Heart left ventricle (tissue), 16 donors: ENCODE data around the gene CLN6. TPM values are rescaled to one million over a fixed set of nuclear protein-coding genes. Genes with fewer than 3 reads are reported as not detected.

Experiments used
- ATAC-seq, 4 donors: fragments of 200-7000 bp; cut with Tn5 transposase; one replicate each; pipeline ENCODE4 v1.9.1; 2020 to 2022; ENCODE audit warnings: moderate library complexity in 4 of 4, mild to moderate bottlenecking in 3 of 4, moderate number of reproducible peaks in 1 of 4
- DNase-seq, 5 donors: peaks; one replicate each; pipeline ENCODE4 v3.0.0-alpha.2; 2020
- H3K27ac ChIP-seq, 12 donors: fragments of 200-600 bp; sonication (generic) in 4 of 12; one replicate each; pipeline versions ENCODE4 v1.5.0 to v1.8.0; 2016 to 2022; ENCODE audit warnings: mild to moderate bottlenecking in 2 of 12
- H3K27me3 ChIP-seq, 9 donors: fragments of 200-600 bp; sonication (generic) in 2 of 9; one replicate each; pipeline versions ENCODE4 v1.5.1 to v1.8.0; 2016 to 2022; ENCODE audit warnings: mild to moderate bottlenecking in 3 of 9
- H3K36me3 ChIP-seq, 9 donors: fragments of 200-600 bp; sonication (generic) in 2 of 9; one replicate each; pipeline versions ENCODE4 v1.5.0 to v1.8.0; 2018 to 2022; ENCODE audit warnings: mild to moderate bottlenecking in 2 of 9
- H3K4me1 ChIP-seq, 12 donors: fragments of 200-600 bp; sonication (generic) in 4 of 12; one replicate each; pipeline versions ENCODE4 v1.5.0 to v1.8.0; 2016 to 2022; ENCODE audit warnings: mild to moderate bottlenecking in 3 of 12
- H3K4me3 ChIP-seq, 12 donors: fragments of 200-600 bp; sonication (generic) in 4 of 12; one replicate each; pipeline versions ENCODE4 v1.5.0 to v1.8.0; 2017 to 2022; ENCODE audit warnings: mild to moderate bottlenecking in 9 of 12, moderate library complexity in 4 of 12
- H3K9me3 ChIP-seq, 12 donors: fragments of 200-600 bp; sonication (generic) in 4 of 12; one replicate each; pipeline versions ENCODE4 v1.5.0 to v1.8.0; 2016 to 2022; ENCODE audit warnings: mild to moderate bottlenecking in 1 of 12
- POLR2A ChIP-seq, 2 donors: fragments of 450-650 bp; IDR thresholded peaks; one replicate each; pipeline ENCODE4 v1.6.1; 2017; ENCODE audit warnings: antibody characterized with exemption in 2 of 2, mild to moderate bottlenecking in 2 of 2, moderate library complexity in 2 of 2
- WGBS, 4 donors: extraction: QIAGEN DNeasy Blood & Tissue Kit in 2 of 4; methylation state at CpG; one replicate each; pipeline versions ENCODE4 v1.1.5 to v1.1.7; 2013 to 2018; 5-methylcytosine and 5-hydroxymethylcytosine counted together
- intact Hi-C, 10 donors: fragments of 100-400 bp; cut with DNase I; formaldehyde crosslinking; loops; one replicate each; pipeline versions ENCODE4 v1.11.1 to v1.14.2; 2022
- polyA plus RNA-seq, 2 donors: library from polyadenylated mRNA; stranded (reverse); fragments of 200-250 nt; gene quantifications; one replicate each; pipeline ENCODE4 v1.2.3, GENCODE V29; 2013
- total RNA-seq, 9 donors: library from RNA; depleted of rRNA in 2 of 9; stranded (reverse); fragments of >200 nt in 2 of 9; fragmentation: NEBNext Ultra II Directional in 3 of 9; extraction: Animal tissue kit (Norgen Biotek cat#: 25700) in 3 of 9; gene quantifications; one replicate each; pipeline versions ENCODE4 v1.1.0 to v1.2.4, GENCODE V29; 2016 to 2023
- TF ChIP-seq, protein P1 (sequence below), 12 donors: fragments of 200-600 bp; sonication (generic) in 4 of 12; IDR thresholded peaks; one replicate each; pipeline versions ENCODE4 v1.5.0 to v1.8.0; 2018 to 2022; ENCODE audit warnings: antibody characterized with exemption in 12 of 12, mild to moderate bottlenecking in 5 of 12
- donor health status: ischemic (EF 13 %, LVEDD 7.1; RV severe dilation, severe dysfunction).
- donor health status: healthy with polysubstance abuse.
- donor health status: DM: no; HTN: yes; CAD: no.
- donor health status: DM: no; HTN: no; CAD: no.
- donor health status: ischemic (EF 25% LVEDD 6.9; RV normal size, moderate dysfunction).
- donor health status: ischemic (EF 25% LVEDD 5.7; RV mildly dilated, moderate dysfunction).
- donor health status: healthy.
- donor health status: DM: yes; HTN: yes; CAD: no.
- donor health status: ischemic (EF 35%, LVEDD 5.7; RV mildly dilated, moderate dysfunction).
- donor health status: nonischemic (EF 11% LVEDD 7.7; RV severe dilation, severe dysfunction).
- donor health status: DM: yes; HTN: yes; CAD: no.
- donor health status: PGD.
- donor health status: ischemic (EF 29% LVEDD 5.4; RV normal size, mild dysfunction).
- donor health status: nonischemic (EF 23%, LVEDD 6.1; RV moderate dilation, normal function).

Gene CLN6
- total and polyA plus RNA-seq, 11 donors, result 5.6 to 24.1 (median 8.9) TPM

GRCh38 chr15:68220967-68221366 is 8.6 kb downstream of the CLN6 start:
- Histone ChIP-seq H3K4me3 (no peak overlapping the region), H3K27ac (no peak overlapping the region), H3K4me1 (peaks cover 0 to 23% (median 0%) of the 10 kb centered on the region in 12 donors), H3K36me3 (peaks cover 0 to 6% (median 0%) of the 10 kb centered on the region in 9 donors), H3K9me3 (no peaks in the 10 kb centered on the region), H3K27me3 (no peaks in the 10 kb centered on the region)
- DNase-seq (peak in 2 of 5 donors; percentile 5 to 12), ATAC-seq (no peak)
- intact Hi-C loops, result loop anchor here in 1 of 10 donors (10.0 kb wide), 1 partner anchor 56 kb away; no protein-coding TSS in a partner anchor
- 98 to 100% (median 99%) methylated on average over 6 of the region's 6 CpGs for WGBS, 4 donors
- TF ChIP-seq, protein P1, sequence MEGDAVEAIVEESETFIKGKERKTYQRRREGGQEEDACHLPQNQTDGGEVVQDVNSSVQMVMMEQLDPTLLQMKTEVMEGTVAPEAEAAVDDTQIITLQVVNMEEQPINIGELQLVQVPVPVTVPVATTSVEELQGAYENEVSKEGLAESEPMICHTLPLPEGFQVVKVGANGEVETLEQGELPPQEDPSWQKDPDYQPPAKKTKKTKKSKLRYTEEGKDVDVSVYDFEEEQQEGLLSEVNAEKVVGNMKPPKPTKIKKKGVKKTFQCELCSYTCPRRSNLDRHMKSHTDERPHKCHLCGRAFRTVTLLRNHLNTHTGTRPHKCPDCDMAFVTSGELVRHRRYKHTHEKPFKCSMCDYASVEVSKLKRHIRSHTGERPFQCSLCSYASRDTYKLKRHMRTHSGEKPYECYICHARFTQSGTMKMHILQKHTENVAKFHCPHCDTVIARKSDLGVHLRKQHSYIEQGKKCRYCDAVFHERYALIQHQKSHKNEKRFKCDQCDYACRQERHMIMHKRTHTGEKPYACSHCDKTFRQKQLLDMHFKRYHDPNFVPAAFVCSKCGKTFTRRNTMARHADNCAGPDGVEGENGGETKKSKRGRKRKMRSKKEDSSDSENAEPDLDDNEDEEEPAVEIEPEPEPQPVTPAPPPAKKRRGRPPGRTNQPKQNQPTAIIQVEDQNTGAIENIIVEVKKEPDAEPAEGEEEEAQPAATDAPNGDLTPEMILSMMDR (IDR thresholded peaks at IDR 0.05), result no peak
- no peak for TF ChIP-seq POLR2A (IDR thresholded peaks at IDR 0.05)

DNA sequence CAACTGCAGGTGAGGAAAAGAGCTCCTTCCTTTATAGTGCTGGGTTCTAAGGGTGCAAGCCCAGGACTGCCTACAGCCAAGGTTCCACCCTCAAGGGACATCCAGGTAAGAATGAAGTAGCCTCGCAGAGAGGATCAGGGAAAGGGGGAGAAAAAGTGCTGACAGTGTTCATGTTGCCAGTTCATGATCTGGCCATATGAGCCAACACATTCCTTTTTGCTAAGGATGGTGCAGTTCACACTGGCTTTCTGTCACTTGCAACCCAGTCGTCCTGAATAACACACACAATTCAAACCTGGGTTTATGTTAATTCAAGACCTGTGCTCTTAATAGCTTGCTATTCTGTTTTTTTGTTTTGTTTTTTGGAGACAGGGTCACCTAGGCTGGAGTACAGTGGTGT is 9.0 kb downstream of the CLN6 start:
- WGBS, 4 donors, result 89 to 98% (median 96%) methylated on average over 2 of the region's 2 CpGs

DNA sequence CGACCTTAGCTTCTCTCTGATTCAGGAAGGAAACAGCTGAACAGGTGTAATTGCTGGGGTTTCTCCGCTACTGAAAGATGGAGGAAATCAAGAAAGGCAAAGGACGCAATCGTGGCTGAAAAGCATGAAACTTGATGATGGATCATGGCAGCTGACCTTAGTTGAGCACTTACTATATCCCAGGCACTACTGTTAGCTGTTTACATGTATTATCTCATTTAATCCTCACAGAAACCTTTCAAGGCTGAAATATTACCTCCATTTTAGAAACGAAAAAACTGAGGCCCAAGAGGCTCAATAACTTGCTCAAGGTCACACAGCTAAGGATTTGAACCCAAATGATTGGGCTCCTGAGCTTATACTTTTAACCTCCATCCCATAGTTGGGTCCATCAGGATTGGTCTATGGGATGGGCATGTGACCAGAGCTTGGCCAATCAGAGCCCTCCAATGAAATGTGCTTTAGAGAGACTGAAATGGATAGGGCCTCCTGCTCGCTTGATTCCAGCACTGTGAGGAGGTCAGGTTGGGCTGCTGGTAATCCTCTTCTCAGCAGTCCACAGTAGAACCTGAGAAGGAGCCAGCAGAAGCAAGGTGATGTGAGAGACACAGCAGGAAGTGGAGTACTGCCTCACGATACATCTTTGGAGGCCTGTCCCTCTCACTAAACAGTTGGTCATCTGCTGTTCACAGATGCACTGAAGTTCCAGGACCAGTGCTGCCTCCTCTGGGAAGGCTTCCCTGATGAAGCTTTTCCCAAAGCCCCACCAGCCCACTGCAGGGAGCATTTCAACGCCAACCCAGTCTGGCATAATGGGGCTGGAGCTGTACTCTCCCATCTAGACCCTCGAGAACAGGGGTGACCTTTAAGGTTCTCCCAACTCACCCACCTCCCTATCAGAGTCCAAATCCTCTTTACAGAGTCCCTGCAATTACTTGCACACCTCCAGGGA is 10.4 kb downstream of the CLN6 start:
- Histone ChIP-seq H3K27ac (no peak overlapping the region), H3K4me1 (peaks cover 0 to 39% (median 0%) of the 10 kb centered on the region in 12 donors), H3K36me3 (peaks cover 0 to 14% (median 0%) of the 10 kb centered on the region in 9 donors), H3K4me3 (no peak overlapping the region), H3K27me3 (no peaks in the 10 kb centered on the region), H3K9me3 (no peaks in the 10 kb centered on the region)
- DNase-seq (peak in 1 of 5 donors; percentile 5), ATAC-seq (no peak)
- intact Hi-C loops, result no loop called here
- 96 to 98% (median 97%) methylated on average over 9 of the region's 9 CpGs for WGBS, 4 donors
- TF ChIP-seq POLR2A (IDR thresholded peaks at IDR 0.05), result no peak
- TF ChIP-seq, protein P1 (IDR thresholded peaks at IDR 0.05), result no peak

More for the DNA sequence above, 9.0 kb downstream of the CLN6 start:
- H3K27ac ChIP-seq, result no peak overlapping the region
- H3K9me3 ChIP-seq, result no peaks in the 10 kb centered on the region
- no peak for ATAC-seq
- H3K27me3 ChIP-seq, result no peaks in the 10 kb centered on the region
- H3K4me1 ChIP-seq, result peaks cover 0 to 27% (median 0%) of the 10 kb centered on the region in 12 donors
- H3K4me3 ChIP-seq, result no peak overlapping the region
- DNase-seq, result no peak
- intact Hi-C loops, result loop anchor here in 1 of 10 donors (10.0 kb wide), 1 partner anchor 56 kb away; no protein-coding TSS in a partner anchor
- H3K36me3 ChIP-seq, result peaks cover 0 to 11% (median 0%) of the 10 kb centered on the region in 9 donors
- no peak for TF ChIP-seq POLR2A (IDR thresholded peaks at IDR 0.05)
- TF ChIP-seq, protein P1 (IDR thresholded peaks at IDR 0.05), result no peak

DNA sequence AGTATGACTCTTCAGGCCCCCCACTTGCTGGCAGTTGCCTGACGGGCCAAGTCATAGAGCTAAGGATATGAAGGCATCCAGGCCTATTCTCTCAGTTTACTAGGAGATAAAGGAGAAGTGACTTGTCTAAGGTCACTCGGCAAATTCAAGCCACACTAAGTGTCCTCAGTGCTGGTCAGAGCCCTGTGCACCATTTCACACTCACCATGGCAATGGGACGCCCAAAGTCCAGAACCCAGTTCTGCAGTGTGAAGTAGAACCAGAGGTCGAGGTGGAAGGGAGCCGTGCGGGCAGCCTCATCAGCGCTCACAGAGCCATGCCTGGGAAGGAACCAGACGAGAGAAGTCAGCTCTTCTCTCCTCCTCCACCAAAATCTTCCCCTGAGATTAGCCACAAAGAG is 11.2 kb downstream of the CLN6 start:
- intact Hi-C loops, result no loop called here
- Histone ChIP-seq H3K4me1 (peaks cover 0 to 43% (median 0%) of the 10 kb centered on the region in 12 donors), H3K27me3 (no peaks in the 10 kb centered on the region), H3K27ac (no peak overlapping the region), H3K36me3 (peaks cover 0 to 14% (median 0%) of the 10 kb centered on the region in 9 donors), H3K9me3 (no peaks in the 10 kb centered on the region), H3K4me3 (no peak overlapping the region)
- ATAC-seq, result no peak
- TF ChIP-seq, protein P1 (IDR thresholded peaks at IDR 0.05), result no peak
- TF ChIP-seq POLR2A (IDR thresholded peaks at IDR 0.05), result no peak
- peak in 1 of 5 donors; percentile 1 for DNase-seq
- 94 to 97% (median 96%) methylated on average over 8 of the region's 8 CpGs for WGBS, 4 donors
